PC-9 (cell line): ENCODE results near the gene TSSK6.

Source experiments
- CTCF ChIP-seq: fragments of 200-600 bp; sonication (generic); conservative IDR thresholded peaks from 2 replicates; pipeline ENCODE4 v1.6.1; 2017; ENCODE audit warnings: mixed run types, antibody characterized with exemption, mild to moderate bottlenecking, moderate library complexity
- EZH2 ChIP-seq: fragments of 200-600 bp; sonication (generic); IDR thresholded peaks from 2 replicates; pipeline ENCODE4 v1.8.0; 2017; ENCODE audit warnings: antibody characterized with exemption, low read depth

- no peak for TF ChIP-seq EZH2
- no peak for TF ChIP-seq CTCF
Observed at GRCh38 chr19:19532806-19533701, 17.7 kb upstream of the TSSK6 start.
